RPMI7951 (cell line): Measurements from ENCODE around the gene CYFIP2. TPM values are rescaled to one million over a fixed set of nuclear protein-coding genes. Genes with fewer than 3 reads are reported as not detected.
A peak's percentile ranks its signal among the peaks of the same experiment; 100 is the strongest.

Source experiments
- DNase-seq: peaks from one replicate; pipeline ENCODE4 v3.0.0-alpha.2; 2012; ENCODE audit warnings: low read depth
- total RNA-seq: library from RNA; depleted of rRNA; stranded (reverse); fragments of >200 nt; shearing (Covaris generic); gene quantifications from 2 replicates; pipeline ENCODE4 v1.2.3, GENCODE V29; 2014

The CYFIP2 gene
- total RNA-seq, 1 experiment from 2014 or later = 0.36 TPM

DNA sequence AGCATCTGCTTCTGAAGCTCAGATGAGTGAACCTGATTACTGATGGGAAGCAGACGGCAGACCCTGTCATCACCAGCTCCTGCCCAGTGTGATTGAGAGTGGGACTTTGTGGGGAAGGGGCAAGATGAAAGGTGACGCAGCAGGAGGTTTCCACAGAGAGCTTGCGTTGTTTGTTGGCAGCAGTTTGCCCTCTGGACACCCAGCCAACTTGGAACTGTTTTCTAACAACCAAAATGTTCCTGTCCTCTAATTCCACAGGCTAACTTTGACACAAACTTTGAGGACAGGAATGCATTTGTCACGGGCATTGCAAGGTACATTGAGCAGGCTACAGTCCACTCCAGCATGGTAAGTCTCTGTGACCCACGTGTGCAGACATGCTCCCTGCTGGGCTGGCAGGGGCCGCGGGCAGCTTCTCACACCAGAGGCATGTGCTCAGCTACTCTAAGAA lies 20.9 kb downstream of the CYFIP2 start:
- DNase-seq = no peak

GRCh38 chr5:157288405-157289163 lies 22.7 kb downstream of the CYFIP2 start:
- no peak for DNase-seq

DNA sequence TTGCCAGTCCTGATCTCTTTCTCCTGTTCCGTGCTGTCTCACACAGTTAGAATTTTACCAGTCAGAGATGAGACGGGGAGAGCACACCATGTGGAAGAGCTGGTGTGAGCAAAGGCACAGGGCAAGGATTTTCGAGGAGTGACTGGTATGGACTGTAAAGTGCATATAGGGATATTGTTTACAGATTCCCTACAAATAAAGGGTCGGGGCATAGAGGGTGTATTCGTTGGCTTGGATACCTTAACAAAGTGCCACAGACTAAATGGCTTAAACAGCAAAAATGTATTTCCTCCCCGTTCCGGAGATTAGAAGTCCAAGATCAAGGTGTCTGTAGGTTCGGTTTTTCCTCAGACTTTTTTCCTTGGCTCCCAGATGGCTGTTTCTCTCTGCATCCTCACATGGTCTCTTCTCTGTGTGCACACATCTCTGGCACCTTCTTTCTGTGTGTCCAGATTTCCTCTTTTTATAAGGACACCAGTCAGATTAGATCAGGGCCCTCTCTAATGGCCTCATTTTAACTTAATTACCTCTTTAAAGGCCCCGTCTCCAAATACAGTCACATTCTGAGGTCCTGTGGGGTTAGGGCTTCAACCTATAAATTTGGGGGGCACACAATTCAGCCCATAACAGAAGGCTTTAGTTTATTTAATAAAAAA lies 23.4 kb downstream of the CYFIP2 start:
- no peak for DNase-seq

- DNase-seq = peak; percentile 56
Measured at GRCh38 chr5:157290156-157290980, 24.4 kb downstream of the CYFIP2 start.

DNA sequence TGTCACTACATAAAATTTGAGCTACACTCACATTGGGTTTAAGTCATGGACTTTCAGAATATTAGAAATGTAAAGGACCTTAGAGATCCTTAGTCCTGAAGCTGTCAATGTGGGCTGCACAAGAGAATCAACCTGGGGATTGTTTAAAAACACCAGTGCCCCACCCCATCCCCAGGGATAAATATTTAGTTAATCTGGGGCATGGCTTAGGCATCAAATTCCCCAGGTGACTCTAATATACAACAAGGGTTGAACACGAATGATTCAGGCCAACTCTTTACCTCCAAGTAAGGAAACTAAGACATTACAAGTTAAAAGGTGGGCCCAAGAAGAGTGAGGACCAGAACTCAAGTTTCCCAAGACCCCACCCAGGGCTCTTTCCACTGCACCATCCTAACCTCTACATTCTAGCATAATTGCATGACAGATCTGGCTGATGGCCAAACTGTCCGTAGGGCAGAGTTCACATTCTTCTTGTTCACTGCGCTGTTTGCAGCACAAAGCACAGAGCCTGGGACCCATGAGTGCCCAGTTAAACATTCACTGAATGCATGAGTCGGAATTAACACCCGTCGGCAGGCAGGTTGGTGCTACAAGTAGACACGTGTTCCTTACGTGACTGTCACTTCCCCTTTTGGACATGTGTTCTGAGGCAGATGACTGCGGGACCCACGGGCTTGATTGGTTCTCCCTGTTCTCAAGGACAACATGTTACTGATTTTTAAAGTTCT lies 25.2 kb downstream of the CYFIP2 start:
- DNase-seq = peak; percentile 8

DNA sequence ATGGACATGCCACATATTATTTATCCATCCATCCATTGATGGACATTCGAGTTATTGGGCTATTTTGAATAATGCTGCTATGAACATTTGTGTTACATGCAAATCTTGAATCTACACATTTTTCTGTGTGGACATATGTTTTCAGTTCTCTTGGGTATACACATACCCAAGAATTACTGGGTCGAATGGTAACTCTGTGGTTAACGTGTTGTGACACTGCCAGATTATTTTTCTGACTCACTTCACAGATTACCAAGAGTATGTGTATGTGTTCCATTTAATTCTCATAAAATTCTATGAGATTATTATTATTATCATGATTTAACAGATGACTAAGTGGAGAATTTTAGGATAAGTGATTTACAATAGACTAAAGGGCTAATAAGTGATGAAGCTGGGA lies 26.7 kb downstream of the CYFIP2 start:
- DNase-seq = no peak

DNA sequence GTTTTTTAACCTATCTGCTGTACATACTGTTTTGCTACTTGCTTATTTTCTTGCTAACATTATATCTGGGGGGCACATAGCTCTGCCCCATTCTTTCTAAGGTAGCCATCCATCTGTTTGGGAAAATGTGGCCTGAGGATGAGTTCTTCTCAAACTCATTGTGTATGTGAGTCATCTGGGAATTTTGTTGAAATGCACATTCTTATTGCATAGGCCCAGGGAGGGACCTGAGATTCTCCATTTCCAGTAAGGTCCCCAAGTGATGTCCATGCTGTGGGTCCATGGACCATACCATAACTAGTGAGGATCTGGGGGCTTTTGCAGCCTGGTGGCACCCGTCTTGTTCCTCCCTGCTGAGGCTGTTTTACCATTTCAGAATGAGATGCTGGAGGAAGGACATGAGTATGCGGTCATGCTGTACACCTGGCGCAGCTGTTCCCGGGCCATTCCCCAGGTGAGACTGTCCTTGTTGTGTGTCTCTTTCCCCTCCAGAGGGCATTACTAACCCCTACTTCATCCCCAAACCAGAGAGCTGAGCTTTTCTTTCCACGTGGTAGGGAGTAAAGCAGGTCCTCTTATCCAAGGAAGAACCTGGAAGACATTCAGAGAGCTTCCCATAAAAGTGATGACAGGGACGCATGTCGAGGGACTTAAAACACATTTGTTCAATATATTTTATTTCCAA lies 28.6 kb downstream of the CYFIP2 start:
- no peak for DNase-seq

GRCh38 chr5:157295247-157295646 lies 29.3 kb downstream of the CYFIP2 start:
- DNase-seq = no peak

- DNase-seq = no peak
Measured at GRCh38 chr5:157300564-157300963, 34.6 kb downstream of the CYFIP2 start.

DNA sequence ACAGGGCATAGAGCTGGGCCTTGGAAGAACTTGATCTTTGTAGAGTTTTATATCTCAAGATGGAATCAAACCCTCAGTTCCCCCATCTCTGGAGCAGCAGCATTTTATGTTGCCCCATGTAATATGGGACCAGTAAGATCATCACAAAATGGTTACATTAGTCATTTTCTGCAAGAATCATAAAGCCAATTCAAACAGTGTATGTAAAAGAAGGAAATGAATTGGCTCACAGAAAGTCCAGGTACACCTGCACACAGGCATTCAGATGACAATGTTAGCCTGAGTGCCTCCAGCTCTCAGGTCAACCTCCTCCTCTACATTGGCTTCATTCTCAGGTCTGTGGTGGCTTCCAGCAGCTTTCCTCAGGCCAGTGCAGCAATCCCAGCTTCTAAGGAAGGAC lies 35.1 kb downstream of the CYFIP2 start:
- DNase-seq = no peak

- DNase-seq = no peak
Measured at GRCh38 chr5:157303023-157303422, 37.1 kb downstream of the CYFIP2 start.

DNA sequence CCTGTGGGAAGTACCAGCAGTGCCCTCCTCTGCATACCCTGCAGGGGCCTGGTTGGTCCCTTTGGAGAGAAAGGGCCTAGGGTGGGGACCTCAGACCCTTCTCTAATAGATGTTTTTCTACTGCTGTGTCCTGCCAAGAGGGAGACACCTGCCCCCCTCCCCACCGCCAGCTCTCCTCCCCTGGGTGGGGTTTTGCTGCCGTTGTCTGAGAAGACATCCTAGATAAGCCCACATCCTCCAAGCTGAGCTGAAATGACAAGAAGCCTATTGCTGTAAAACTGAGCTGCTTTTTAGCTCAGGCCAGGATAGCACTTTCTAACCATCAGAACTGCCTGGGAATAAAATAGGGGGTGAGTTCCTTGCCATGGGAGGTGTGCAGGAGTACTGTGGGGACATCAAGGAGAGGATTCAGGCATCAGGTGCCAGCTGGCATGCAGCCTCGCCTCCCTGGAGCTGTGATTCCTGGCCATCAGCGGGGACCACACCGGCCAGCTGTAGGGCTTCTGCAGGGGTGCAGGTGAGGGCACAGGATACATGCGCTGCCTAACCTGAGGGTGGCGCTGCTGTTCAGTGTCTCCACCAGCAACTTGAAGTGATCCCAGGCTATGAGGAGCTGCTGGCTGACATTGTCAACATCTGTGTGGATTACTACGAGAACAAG lies 37.9 kb downstream of the CYFIP2 start:
- DNase-seq = no peak

DNA sequence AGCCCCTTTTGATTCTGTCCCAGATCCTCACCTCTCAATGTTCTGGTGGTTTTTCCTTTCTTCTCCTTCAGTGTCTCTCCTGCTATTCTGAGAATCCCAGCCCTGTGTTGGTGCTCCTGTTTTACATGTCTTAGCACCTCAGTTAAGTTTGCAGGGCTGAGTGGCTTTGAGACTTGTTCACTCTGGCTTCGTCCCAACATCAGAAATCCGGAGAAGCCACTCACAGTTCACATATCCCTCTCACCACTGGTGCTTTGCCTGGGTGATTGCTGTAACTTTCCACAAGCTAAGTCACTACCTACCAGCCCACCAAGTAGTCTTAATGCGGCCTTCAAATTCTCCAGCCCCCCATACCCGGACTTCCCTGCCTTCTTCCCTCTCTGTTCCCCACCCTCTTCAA lies 40.2 kb downstream of the CYFIP2 start:
- DNase-seq = no peak

- DNase-seq = no peak
Measured at GRCh38 chr5:157306692-157307471, 41.0 kb downstream of the CYFIP2 start.

DNA sequence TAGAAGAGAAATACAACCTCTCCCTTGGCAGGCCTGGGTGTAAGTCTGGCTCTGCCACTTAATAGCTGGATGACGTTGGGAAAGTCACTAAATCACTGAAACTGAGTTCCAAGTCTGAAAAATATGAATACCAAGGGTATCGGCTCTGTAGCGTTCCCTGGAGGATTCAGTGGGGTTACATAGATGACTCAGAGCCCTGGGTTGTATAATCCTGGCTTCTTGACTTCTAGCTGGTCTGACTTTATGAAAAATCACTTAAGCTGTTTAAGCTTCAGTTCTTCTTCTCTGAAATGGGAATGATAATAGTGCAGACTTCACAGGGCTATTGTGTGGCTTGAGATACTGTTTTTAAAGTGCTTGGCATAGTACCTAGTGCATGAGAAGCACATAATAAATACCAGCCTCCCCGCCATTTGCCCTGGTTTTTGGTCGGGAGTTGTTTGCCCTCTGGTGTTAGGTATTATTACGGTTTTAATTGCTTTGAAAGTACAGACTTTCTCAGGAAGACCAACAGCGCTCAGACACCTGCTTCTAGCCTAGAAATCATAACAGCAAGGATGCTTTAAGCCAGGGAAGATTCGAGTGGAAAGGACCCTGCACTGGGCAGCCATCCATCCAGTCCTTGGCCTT lies 43.0 kb downstream of the CYFIP2 start:
- DNase-seq = no peak

- no peak for DNase-seq
Measured at GRCh38 chr5:157309796-157310195, 43.9 kb downstream of the CYFIP2 start.

DNA sequence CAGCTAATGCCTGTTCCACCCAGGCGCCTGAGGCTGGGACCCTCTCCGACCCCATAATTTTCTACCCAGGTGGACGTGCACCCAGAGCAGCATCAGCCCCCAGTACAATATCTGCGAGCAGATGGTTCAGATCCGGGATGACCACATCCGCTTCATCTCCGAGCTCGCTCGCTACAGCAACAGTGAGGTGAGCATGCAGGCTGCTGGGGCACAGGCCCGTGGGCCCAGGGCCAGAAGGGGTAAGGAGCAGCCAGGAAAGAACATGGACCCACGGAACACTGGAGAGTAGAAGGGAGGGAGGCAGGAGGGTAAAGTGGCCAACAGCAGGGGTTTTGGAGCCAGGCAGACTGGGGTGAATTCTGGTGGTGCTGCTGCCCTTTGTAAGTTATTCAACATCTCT lies 45.7 kb downstream of the CYFIP2 start:
- DNase-seq = no peak

GRCh38 chr5:157312492-157312891 lies 46.6 kb downstream of the CYFIP2 start:
- DNase-seq = peak; percentile 43

DNA sequence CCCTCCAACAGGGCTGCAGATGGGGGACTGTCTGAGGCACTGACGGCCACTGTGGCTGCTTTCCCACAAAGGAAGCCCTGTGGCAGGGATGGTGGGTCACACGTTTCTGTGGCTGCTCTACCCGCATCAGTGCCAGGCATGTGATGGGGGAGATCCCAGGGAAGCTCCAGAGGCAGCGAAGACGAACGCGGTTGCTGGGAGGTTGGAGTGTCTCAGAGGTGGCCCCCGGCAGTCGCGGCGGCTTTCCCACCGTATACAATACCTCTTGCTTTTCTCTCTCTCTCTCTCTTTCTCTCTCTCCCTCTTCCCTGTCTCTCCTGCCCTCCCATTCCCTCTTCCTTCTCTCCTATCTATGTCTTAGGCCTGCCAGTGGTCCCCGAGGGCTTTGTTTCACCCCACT lies 56.7 kb downstream of the CYFIP2 start:
- no peak for DNase-seq
